ENCODE data around the gene PFDN1.

- TF ChIP-seq, protein P1, sequence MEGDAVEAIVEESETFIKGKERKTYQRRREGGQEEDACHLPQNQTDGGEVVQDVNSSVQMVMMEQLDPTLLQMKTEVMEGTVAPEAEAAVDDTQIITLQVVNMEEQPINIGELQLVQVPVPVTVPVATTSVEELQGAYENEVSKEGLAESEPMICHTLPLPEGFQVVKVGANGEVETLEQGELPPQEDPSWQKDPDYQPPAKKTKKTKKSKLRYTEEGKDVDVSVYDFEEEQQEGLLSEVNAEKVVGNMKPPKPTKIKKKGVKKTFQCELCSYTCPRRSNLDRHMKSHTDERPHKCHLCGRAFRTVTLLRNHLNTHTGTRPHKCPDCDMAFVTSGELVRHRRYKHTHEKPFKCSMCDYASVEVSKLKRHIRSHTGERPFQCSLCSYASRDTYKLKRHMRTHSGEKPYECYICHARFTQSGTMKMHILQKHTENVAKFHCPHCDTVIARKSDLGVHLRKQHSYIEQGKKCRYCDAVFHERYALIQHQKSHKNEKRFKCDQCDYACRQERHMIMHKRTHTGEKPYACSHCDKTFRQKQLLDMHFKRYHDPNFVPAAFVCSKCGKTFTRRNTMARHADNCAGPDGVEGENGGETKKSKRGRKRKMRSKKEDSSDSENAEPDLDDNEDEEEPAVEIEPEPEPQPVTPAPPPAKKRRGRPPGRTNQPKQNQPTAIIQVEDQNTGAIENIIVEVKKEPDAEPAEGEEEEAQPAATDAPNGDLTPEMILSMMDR (IDR thresholded peaks at IDR 0.05), result no peak
- no peak for TF ChIP-seq POLR2A (IDR thresholded peaks at IDR 0.05)
These were observed 40.0 kb upstream of the PFDN1 start for GRCh38 chr5:140342896-140343295.

Data from uterus (tissue), 2 donors.